WERI-Rb-1 (cell line): ENCODE results near the gene HINT2.

ENCODE experiments used
- DNase-seq: peaks from one replicate; pipeline ENCODE4 v3.0.0-alpha.2; 2020
- H3K27ac ChIP-seq: fragments of 250-450 bp; sonication (Bioruptor Pico); 2 replicates; pipeline ENCODE4 v1.5.1; 2020; ENCODE audit warnings: mild to moderate bottlenecking, moderate library complexity
- H3K27me3 ChIP-seq: fragments of 250-450 bp; sonication (Bioruptor Pico); 2 replicates; pipeline ENCODE4 v1.5.1; 2021; ENCODE audit warnings: mild to moderate bottlenecking, low read depth, moderate library complexity; ENCODE audit not compliant: insufficient read depth, severe bottlenecking
- H3K36me3 ChIP-seq: fragments of 250-450 bp; sonication (Bioruptor Pico); 2 replicates; pipeline ENCODE4 v1.5.1; 2020; ENCODE audit warnings: mild to moderate bottlenecking, moderate library complexity
- H3K4me3 ChIP-seq: 2 replicates; pipeline ENCODE4 v1.5.1; 2011; ENCODE audit warnings: low read depth, mild to moderate bottlenecking, control low read depth, low read length
- H3K9me3 ChIP-seq: fragments of 250-450 bp; sonication (Bioruptor Pico); 2 replicates; pipeline ENCODE4 v1.5.1; 2021; ENCODE audit warnings: mild to moderate bottlenecking, moderate library complexity; ENCODE audit not compliant: severe bottlenecking
- TF ChIP-seq, protein P1 (sequence below): IDR thresholded peaks from 2 replicates; pipeline ENCODE4 v1.5.1; 2011; ENCODE audit warnings: low read depth, mild to moderate bottlenecking, control low read depth, inconsistent platforms, low read length

Gene HINT2

DNA sequence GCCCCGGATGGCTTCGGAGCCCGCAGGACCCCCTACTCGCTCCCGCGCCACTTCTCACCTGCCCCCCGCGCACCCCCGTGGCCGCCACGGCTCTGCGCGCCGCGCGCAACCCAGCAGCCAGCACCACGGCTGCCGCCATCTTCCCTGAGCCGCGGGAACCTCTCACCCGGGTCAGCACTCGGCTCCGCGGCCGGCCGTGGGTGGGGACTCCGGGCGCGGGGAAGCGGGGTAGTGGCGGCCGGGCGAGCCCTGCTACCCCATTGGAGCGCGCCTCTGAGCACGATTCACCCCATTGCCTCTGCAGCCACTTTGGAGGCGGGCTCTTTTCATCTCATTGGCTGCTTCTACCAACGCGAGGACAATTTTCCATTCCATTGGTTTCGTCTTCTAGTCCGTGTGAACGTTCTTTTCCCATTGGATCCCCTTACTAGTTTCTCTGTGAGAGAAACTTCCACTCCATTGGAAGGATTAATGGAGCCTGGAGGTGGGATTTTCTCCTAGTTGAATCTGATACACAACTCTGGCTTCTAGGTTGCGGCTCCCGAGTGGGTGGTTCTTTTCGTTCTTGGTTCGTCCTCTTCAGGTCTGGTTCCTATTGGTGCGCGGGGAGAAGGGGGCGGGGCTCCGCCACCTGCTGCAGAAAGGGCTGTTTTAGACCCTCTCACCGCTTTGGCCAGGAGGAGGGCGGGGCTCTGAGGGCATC, at the start of gene HINT2:
HINT2 (minus strand) TSS at position 202 of the 703 bp plus-strand sequence; CDS start at position 139, 63 bp downstream.
- no peaks in the 10 kb centered on the region for H3K9me3 ChIP-seq
- H3K27ac ChIP-seq: peak within 1 kb of the TSS; percentile 99
- peak within 1 kb of the TSS; percentile 73 for H3K4me3 ChIP-seq
- peaks cover 5% of the 10 kb centered on the region for H3K36me3 ChIP-seq
- DNase-seq: peak; percentile 99
- H3K27me3 ChIP-seq: no peaks in the 10 kb centered on the region
- TF ChIP-seq, protein P1, sequence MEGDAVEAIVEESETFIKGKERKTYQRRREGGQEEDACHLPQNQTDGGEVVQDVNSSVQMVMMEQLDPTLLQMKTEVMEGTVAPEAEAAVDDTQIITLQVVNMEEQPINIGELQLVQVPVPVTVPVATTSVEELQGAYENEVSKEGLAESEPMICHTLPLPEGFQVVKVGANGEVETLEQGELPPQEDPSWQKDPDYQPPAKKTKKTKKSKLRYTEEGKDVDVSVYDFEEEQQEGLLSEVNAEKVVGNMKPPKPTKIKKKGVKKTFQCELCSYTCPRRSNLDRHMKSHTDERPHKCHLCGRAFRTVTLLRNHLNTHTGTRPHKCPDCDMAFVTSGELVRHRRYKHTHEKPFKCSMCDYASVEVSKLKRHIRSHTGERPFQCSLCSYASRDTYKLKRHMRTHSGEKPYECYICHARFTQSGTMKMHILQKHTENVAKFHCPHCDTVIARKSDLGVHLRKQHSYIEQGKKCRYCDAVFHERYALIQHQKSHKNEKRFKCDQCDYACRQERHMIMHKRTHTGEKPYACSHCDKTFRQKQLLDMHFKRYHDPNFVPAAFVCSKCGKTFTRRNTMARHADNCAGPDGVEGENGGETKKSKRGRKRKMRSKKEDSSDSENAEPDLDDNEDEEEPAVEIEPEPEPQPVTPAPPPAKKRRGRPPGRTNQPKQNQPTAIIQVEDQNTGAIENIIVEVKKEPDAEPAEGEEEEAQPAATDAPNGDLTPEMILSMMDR: no peak

DNA sequence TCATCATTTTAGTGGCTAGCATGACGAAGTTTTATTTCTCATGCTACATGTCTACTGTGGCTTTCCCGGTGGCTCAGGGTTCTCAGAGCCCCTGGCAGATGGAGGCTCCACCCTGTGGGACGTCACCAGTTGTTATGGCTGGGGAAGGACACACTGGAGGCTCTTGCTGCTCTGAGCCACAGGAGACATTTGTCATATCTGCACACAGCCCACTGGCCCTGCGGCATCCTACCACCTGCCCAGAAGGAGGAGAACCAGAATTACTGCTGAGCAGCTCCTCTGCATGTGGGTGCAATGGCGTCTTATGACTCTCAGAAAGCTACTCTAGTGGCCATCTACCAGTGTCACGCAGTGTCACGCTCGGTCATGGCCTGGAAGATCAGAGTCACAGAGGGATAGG, 48.7 kb upstream of the HINT2 start:
- TF ChIP-seq, protein P1: no peak
- Histone ChIP-seq H3K27me3 (no peaks in the 10 kb centered on the region), H3K36me3 (no peaks in the 10 kb centered on the region), H3K9me3 (no peaks in the 10 kb centered on the region), H3K4me3 (no peak overlapping the region), H3K27ac (no peak overlapping the region)
- no peak for DNase-seq

DNA sequence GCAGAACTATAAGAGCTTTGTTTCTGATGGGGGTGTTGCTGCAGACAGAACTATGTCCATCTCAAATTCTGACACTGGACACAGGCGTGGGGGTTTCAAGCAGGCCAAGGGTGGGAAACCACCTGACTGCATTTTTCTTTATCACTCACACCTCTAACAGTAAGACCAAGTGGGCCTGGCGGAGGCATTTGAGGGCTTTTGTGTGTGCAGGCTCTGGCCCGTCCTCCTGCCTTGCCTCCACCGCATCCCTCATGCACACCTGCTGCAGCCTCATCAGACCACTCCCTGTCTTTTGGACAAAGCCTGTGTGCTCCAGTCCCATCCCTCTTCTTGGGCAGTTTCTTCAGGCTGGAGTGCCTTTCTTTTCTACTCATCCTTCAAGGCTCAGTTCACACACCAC, 47.5 kb upstream of the HINT2 start:
- TF ChIP-seq, protein P1: no peak
- Histone ChIP-seq H3K27me3 (no peaks in the 10 kb centered on the region), H3K27ac (no peak overlapping the region), H3K36me3 (no peaks in the 10 kb centered on the region), H3K4me3 (no peak overlapping the region), H3K9me3 (no peaks in the 10 kb centered on the region)
- DNase-seq: no peak

DNA sequence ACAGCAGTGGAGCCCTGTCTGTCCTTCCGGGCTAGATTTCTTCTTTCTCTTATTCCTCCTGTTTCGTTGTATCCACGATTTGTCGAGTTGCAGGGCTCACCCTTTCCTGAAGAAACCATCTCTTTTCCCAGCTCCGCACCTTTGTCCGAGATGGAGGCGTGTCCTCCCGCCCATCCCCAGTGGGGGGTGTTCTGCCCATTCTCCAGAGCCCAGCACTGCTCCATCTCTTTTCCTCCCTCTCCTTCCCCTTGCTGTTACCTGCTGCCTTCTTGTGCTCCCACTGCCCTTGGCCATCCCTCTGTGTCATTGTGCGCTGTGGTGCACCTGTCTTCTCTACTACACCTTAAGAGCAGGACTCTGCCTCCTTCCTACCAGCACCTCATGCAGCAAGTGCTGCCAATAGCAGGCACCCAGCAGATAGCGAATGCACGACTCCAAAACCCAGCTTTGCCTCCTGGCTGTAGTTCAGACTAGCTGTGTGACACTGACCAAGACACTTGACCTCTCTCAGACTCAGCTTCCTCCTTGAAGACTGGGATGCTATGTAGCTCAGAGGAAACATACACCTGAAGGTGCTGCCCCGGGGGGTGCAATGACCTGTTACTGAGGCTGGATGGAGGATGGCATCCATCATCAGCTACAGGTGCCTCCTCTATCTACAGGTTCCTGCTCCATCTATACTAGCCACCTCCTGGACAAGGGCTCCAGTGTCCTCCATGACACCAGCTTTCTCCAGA, 46.5 kb upstream of the HINT2 start:
- H3K36me3 ChIP-seq: no peaks in the 10 kb centered on the region
- DNase-seq: no peak
- H3K27ac ChIP-seq: no peak overlapping the region
- no peak overlapping the region for H3K4me3 ChIP-seq
- no peaks in the 10 kb centered on the region for H3K9me3 ChIP-seq
- no peaks in the 10 kb centered on the region for H3K27me3 ChIP-seq
- TF ChIP-seq, protein P1: no peak

DNA sequence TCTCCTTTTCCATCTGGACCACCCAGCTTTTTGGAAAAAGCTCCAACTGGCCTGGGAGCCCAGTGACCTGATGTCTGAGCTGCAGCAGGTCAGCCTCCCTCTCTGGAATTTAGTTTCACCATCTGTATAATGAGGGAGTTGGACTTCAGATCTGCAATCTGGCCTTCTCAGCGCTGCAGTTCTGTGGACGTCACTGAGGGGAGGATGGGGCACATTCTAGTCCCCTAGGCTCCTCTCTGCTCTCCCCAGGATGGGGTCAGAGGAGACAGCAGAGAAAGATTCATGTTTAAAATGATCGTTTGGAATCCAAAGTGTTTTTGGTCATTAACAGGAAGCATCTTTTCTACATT, 45.1 kb upstream of the HINT2 start:
- Histone ChIP-seq H3K27me3 (no peaks in the 10 kb centered on the region), H3K9me3 (no peaks in the 10 kb centered on the region), H3K27ac (no peak overlapping the region), H3K4me3 (no peak overlapping the region), H3K36me3 (no peaks in the 10 kb centered on the region)
- TF ChIP-seq, protein P1: no peak
- DNase-seq: no peak
